ENCODE results near the gene TMC7. TPM values are rescaled to one million over a fixed set of nuclear protein-coding genes. Genes with fewer than 3 reads are reported as not detected.

TMC7 gene
- total RNA-seq, 6 experiments from 2014 or later: 0.16 to 0.37 (median 0.27) TPM

DNA sequence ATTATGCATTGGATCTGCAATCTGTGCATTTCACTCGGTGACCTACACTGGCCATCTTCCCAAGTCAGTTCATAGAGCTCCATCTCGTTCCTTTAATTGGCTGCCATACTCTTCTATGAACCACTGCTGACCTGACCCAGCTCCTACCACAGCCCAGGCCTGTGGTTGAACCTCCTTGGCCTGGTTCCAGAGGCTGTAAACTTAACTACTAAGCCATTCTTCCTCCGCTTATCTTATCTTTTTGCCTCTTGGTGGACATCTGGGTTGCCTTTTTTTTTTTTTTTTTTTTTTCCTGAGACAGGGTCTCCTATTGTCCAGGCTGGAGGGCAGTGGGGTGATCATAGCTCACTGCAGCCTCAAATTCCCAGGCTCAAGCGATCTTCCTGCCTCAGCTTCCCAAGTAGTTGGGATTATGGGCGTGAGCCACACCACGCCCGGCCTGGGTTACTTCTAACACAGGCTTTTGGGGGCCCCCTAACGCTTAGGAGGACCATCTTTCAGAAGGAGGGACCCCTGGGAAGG lies 102.0 kb downstream of the TMC7 start:
- intact Hi-C loops (cut with DNase I): loop anchor here (5.0 to 10.0 kb wide), 3 partner anchors 89 to 297 kb away; no protein-coding TSS in a partner anchor
- ATAC-seq (peak; percentile 21 to 52 (median 42)), DNase-seq (peak in 1 of 3 donors; percentile 55)
- H3K4me1 ChIP-seq: peaks cover 0 to 7% (median 0%) of the 10 kb centered on the region in 4 donors
- no peak overlapping the region for H3K27ac ChIP-seq
- no peak overlapping the region for H3K4me3 ChIP-seq
- 35% methylated on average over 8 of the region's 8 CpGs for WGBS (ENCODE audit: insufficient coverage, low coverage, low lambda C conversion rate, missing lambda C conversion rate)
- no peaks in the 10 kb centered on the region for H3K9me3 ChIP-seq
- H3K36me3 ChIP-seq: no peaks in the 10 kb centered on the region
- no peaks in the 10 kb centered on the region for H3K27me3 ChIP-seq
- TF ChIP-seq POLR2A (IDR thresholded peaks at IDR 0.05): no peak
- TF ChIP-seq, protein P1, sequence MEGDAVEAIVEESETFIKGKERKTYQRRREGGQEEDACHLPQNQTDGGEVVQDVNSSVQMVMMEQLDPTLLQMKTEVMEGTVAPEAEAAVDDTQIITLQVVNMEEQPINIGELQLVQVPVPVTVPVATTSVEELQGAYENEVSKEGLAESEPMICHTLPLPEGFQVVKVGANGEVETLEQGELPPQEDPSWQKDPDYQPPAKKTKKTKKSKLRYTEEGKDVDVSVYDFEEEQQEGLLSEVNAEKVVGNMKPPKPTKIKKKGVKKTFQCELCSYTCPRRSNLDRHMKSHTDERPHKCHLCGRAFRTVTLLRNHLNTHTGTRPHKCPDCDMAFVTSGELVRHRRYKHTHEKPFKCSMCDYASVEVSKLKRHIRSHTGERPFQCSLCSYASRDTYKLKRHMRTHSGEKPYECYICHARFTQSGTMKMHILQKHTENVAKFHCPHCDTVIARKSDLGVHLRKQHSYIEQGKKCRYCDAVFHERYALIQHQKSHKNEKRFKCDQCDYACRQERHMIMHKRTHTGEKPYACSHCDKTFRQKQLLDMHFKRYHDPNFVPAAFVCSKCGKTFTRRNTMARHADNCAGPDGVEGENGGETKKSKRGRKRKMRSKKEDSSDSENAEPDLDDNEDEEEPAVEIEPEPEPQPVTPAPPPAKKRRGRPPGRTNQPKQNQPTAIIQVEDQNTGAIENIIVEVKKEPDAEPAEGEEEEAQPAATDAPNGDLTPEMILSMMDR (IDR thresholded peaks at IDR 0.05): no peak

DNA sequence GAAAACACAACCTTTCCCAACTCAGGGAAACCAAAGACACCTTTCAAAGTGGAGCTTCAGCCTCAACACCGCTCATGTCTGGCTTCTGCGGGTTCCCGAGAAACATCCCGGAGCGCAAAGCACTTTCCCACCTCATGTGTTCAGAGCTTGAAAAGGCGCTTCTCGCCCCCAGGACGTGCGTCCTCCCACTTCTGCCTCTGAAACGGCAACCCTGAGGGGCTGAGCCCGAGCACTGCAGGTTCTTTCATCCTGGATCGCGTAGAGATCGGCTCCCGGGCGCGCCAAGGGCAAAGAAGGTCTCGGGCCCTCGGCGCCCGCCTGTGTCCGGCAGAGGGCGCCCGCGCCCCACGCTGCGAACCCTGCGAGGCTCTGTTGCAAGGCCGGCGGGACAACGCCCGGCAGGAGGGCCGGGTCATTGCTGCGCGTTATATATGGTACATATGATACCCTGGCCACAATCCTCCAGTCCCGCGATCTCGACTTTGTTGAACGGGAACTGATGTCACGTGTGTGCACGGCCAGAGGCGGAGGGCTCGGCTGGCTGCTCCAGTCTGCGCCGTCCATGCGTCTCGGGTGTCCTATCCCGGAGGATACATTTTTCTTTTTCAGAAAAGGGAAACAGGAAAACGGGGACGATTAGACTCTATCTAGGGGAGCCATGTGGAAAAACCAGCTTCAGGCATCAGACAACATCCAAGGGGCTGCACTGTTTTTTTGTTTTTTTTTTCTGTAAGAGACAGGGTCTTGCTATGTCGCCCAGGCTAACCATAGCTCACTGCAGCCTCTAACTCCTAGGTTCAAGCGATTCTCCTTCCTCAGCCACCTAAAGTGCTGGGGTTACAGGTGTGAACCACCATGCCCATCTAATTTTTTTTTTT lies 102.8 kb downstream of the TMC7 start:
- peaks cover 0 to 7% (median 0%) of the 10 kb centered on the region in 4 donors for H3K4me1 ChIP-seq
- no peaks in the 10 kb centered on the region for H3K27me3 ChIP-seq
- WGBS (ENCODE audit: insufficient coverage, low coverage, low lambda C conversion rate, missing lambda C conversion rate): 11% methylated on average over 24 of the region's 52 CpGs
- intact Hi-C loops (cut with DNase I): loop anchor here (5.0 to 10.0 kb wide), 3 partner anchors 88 to 296 kb away; no protein-coding TSS in a partner anchor
- peak; percentile 82 to 87 (median 87) for DNase-seq
- H3K9me3 ChIP-seq: no peaks in the 10 kb centered on the region
- no peak overlapping the region for H3K27ac ChIP-seq
- TF ChIP-seq, protein P1 (IDR thresholded peaks at IDR 0.05): peak; percentile 98 to 100 (median 98)
- TF ChIP-seq POLR2A (IDR thresholded peaks at IDR 0.05): no peak
- no peaks in the 10 kb centered on the region for H3K36me3 ChIP-seq
- peak; percentile 99 to 100 (median 99) for ATAC-seq
- H3K4me3 ChIP-seq: peak overlapping the region; percentile 4 to 38 (median 35)

DNA sequence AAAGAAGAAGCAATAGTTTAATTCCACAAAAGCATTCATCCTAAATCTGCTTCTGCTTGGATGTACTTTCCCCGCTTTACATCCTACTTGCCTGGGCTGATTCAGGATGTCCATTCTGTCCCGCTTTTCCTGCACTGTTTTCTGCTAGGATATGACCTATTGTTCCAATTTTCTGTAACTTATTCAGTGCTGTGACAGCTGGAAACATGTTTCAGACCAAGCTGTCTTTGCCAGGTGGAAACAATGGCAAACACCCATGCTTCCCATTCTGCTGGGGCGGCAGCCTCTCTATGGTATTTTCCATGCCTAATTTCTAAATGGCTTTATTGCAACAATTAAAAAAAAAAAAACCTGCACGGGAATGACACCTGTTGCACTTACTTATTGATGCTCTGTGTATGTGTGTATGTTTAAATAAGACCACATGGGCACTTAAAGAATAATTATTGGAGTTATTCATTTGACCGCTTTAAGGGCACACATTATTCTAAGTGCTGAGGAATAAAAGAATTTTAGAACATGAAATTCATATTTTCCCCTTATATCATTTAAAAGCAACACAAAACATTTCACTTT lies 104.7 kb downstream of the TMC7 start:
- 79% methylated on average over 5 of the region's 5 CpGs for WGBS (ENCODE audit: insufficient coverage, low coverage, low lambda C conversion rate, missing lambda C conversion rate)
- DNase-seq: no peak

DNA sequence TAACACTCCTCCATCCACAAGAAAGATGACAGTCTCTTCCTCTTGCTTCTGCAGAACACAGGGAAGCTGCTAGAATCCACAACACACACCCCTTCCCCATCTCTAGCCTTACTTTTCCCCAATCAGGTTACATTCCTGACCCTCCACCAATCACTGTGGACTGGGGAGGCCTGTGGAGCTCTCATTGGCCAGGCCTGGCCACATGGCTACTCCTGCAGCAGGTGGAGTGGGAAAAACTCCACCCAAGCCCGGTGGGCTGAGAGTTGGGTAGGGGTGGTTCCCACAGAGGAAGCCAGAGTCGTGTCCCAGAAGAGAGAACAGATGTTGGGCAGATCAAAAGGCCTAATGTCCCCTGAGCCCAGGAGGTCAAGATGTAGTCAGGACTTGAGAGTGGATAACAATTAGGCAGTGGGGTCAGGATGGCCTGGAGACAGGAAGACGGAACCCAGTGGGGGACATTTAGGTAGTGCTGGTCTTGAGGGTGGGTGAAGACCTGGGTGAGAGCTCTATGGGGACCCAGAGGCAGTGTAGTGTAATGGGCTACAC lies 105.7 kb downstream of the TMC7 start:
- 89% methylated on average over 3 of the region's 3 CpGs for WGBS (ENCODE audit: insufficient coverage, low coverage, low lambda C conversion rate, missing lambda C conversion rate)
- no peak for ATAC-seq
- no peak overlapping the region for H3K27ac ChIP-seq

More for the DNA sequence above, 104.7 kb downstream of the TMC7 start:
- ATAC-seq: no peak
- H3K27ac ChIP-seq: no peak overlapping the region
- no peak overlapping the region for H3K4me3 ChIP-seq
- no peaks in the 10 kb centered on the region for H3K9me3 ChIP-seq
- H3K36me3 ChIP-seq: no peaks in the 10 kb centered on the region
- H3K27me3 ChIP-seq: no peaks in the 10 kb centered on the region
- peaks cover 0 to 10% (median 0%) of the 10 kb centered on the region in 4 donors for H3K4me1 ChIP-seq
- intact Hi-C loops (cut with DNase I): loop anchor here (5.0 to 10.0 kb wide), 3 partner anchors 86 to 294 kb away; no protein-coding TSS in a partner anchor
- TF ChIP-seq POLR2A (IDR thresholded peaks at IDR 0.05): no peak
- TF ChIP-seq, protein P1 (IDR thresholded peaks at IDR 0.05): no peak

More for the DNA sequence above, 105.7 kb downstream of the TMC7 start:
- no peaks in the 10 kb centered on the region for H3K9me3 ChIP-seq
- DNase-seq: no peak
- no peaks in the 10 kb centered on the region for H3K27me3 ChIP-seq
- peaks cover 0 to 19% (median 0%) of the 10 kb centered on the region in 4 donors for H3K4me1 ChIP-seq
- no peak for TF ChIP-seq POLR2A (IDR thresholded peaks at IDR 0.05)
- TF ChIP-seq, protein P1 (IDR thresholded peaks at IDR 0.05): no peak
- H3K36me3 ChIP-seq: no peaks in the 10 kb centered on the region
- intact Hi-C loops (cut with DNase I): loop anchor here (5.0 to 10.0 kb wide), 3 partner anchors 85 to 293 kb away; no protein-coding TSS in a partner anchor
- H3K4me3 ChIP-seq: no peak overlapping the region

Data from right lobe of liver (tissue), 6 donors.